ENCODE measurements around the gene BPIFB2. TPM values are rescaled to one million over a fixed set of nuclear protein-coding genes. Genes with fewer than 3 reads are reported as not detected.

The BPIFB2 gene
- polyA plus RNA-seq, 1 donor = not detected

- DNase-seq = no peak
- no peaks in the 10 kb centered on the region for H3K36me3 ChIP-seq (ENCODE audit: control insufficient read depth, insufficient read depth, low read length)
- H3K9me3 ChIP-seq (ENCODE audit: control insufficient read depth, low read depth, low read length) = no peaks in the 10 kb centered on the region
- no CpG with 5 or more reads among the region's 11 CpGs for WGBS (ENCODE audit: insufficient coverage, low lambda C conversion rate)
- H3K27me3 ChIP-seq (ENCODE audit: control insufficient read depth, insufficient read depth, low read length) = no peaks in the 10 kb centered on the region
- no peak overlapping the region for H3K27ac ChIP-seq (ENCODE audit: low read length)
- H3K4me3 ChIP-seq (ENCODE audit: low read length) = no peak overlapping the region
- H3K4me1 ChIP-seq (ENCODE audit: control insufficient read depth, insufficient read depth, low read length) = no peaks in the 10 kb centered on the region
Observed at GRCh38 chr20:32987044-32987825, 20.3 kb upstream of the BPIFB2 start.

- no peak for DNase-seq
- no CpG with 5 or more reads among the region's 16 CpGs for WGBS (ENCODE audit: insufficient coverage, low lambda C conversion rate)
- no peaks in the 10 kb centered on the region for H3K36me3 ChIP-seq (ENCODE audit: control insufficient read depth, insufficient read depth, low read length)
- H3K4me3 ChIP-seq (ENCODE audit: low read length) = no peak overlapping the region
- H3K27ac ChIP-seq (ENCODE audit: low read length) = no peak overlapping the region
- no peaks in the 10 kb centered on the region for H3K27me3 ChIP-seq (ENCODE audit: control insufficient read depth, insufficient read depth, low read length)
- H3K9me3 ChIP-seq (ENCODE audit: control insufficient read depth, low read depth, low read length) = no peaks in the 10 kb centered on the region
- no peaks in the 10 kb centered on the region for H3K4me1 ChIP-seq (ENCODE audit: control insufficient read depth, insufficient read depth, low read length)
Observed at GRCh38 chr20:32988008-32988407, 19.5 kb upstream of the BPIFB2 start.

GRCh38 chr20:32989507-32990283 lies 17.8 kb upstream of the BPIFB2 start:
- no peaks in the 10 kb centered on the region for H3K36me3 ChIP-seq (ENCODE audit: control insufficient read depth, insufficient read depth, low read length)
- no CpG with 5 or more reads among the region's 14 CpGs for WGBS (ENCODE audit: insufficient coverage, low lambda C conversion rate)
- H3K4me1 ChIP-seq (ENCODE audit: control insufficient read depth, insufficient read depth, low read length) = no peaks in the 10 kb centered on the region
- no peaks in the 10 kb centered on the region for H3K9me3 ChIP-seq (ENCODE audit: control insufficient read depth, low read depth, low read length)
- no peak for DNase-seq
- no peaks in the 10 kb centered on the region for H3K27me3 ChIP-seq (ENCODE audit: control insufficient read depth, insufficient read depth, low read length)
- H3K4me3 ChIP-seq (ENCODE audit: low read length) = no peak overlapping the region
- H3K27ac ChIP-seq (ENCODE audit: low read length) = no peak overlapping the region

- Histone ChIP-seq H3K27ac (ENCODE audit: low read length) (no peak overlapping the region), H3K4me1 (ENCODE audit: control insufficient read depth, insufficient read depth, low read length) (no peaks in the 10 kb centered on the region), H3K9me3 (ENCODE audit: control insufficient read depth, low read depth, low read length) (no peaks in the 10 kb centered on the region), H3K27me3 (ENCODE audit: control insufficient read depth, insufficient read depth, low read length) (no peaks in the 10 kb centered on the region), H3K4me3 (ENCODE audit: low read length) (no peak overlapping the region), H3K36me3 (ENCODE audit: control insufficient read depth, insufficient read depth, low read length) (no peaks in the 10 kb centered on the region)
- WGBS (ENCODE audit: insufficient coverage, low lambda C conversion rate) = no CpG with 5 or more reads among the region's 3 CpGs
- no peak for DNase-seq
Observed at GRCh38 chr20:32990426-32990825, 17.1 kb upstream of the BPIFB2 start.

GRCh38 chr20:32991383-32991782 lies 16.1 kb upstream of the BPIFB2 start:
- no peaks in the 10 kb centered on the region for H3K27me3 ChIP-seq (ENCODE audit: control insufficient read depth, insufficient read depth, low read length)
- WGBS (ENCODE audit: insufficient coverage, low lambda C conversion rate) = no CpG with 5 or more reads among the region's 3 CpGs
- no peaks in the 10 kb centered on the region for H3K36me3 ChIP-seq (ENCODE audit: control insufficient read depth, insufficient read depth, low read length)
- H3K9me3 ChIP-seq (ENCODE audit: control insufficient read depth, low read depth, low read length) = no peaks in the 10 kb centered on the region
- no peaks in the 10 kb centered on the region for H3K4me1 ChIP-seq (ENCODE audit: control insufficient read depth, insufficient read depth, low read length)
- no peak for DNase-seq
- H3K4me3 ChIP-seq (ENCODE audit: low read length) = no peak overlapping the region
- no peak overlapping the region for H3K27ac ChIP-seq (ENCODE audit: low read length)

GRCh38 chr20:32991792-32992641 lies 15.5 kb upstream of the BPIFB2 start:
- Histone ChIP-seq H3K36me3 (ENCODE audit: control insufficient read depth, insufficient read depth, low read length) (no peaks in the 10 kb centered on the region), H3K4me1 (ENCODE audit: control insufficient read depth, insufficient read depth, low read length) (no peaks in the 10 kb centered on the region), H3K4me3 (ENCODE audit: low read length) (no peak overlapping the region), H3K9me3 (ENCODE audit: control insufficient read depth, low read depth, low read length) (no peaks in the 10 kb centered on the region), H3K27ac (ENCODE audit: low read length) (no peak overlapping the region), H3K27me3 (ENCODE audit: control insufficient read depth, insufficient read depth, low read length) (no peaks in the 10 kb centered on the region)
- no peak for DNase-seq
- 80% methylated on average over 1 of the region's 8 CpGs for WGBS (ENCODE audit: insufficient coverage, low lambda C conversion rate)

- H3K27ac ChIP-seq (ENCODE audit: low read length) = no peak overlapping the region
- H3K4me3 ChIP-seq (ENCODE audit: low read length) = no peak overlapping the region
- H3K9me3 ChIP-seq (ENCODE audit: control insufficient read depth, low read depth, low read length) = no peaks in the 10 kb centered on the region
- WGBS (ENCODE audit: insufficient coverage, low lambda C conversion rate) = no CpG with 5 or more reads among the region's 8 CpGs
- H3K27me3 ChIP-seq (ENCODE audit: control insufficient read depth, insufficient read depth, low read length) = no peaks in the 10 kb centered on the region
- H3K36me3 ChIP-seq (ENCODE audit: control insufficient read depth, insufficient read depth, low read length) = no peaks in the 10 kb centered on the region
- no peaks in the 10 kb centered on the region for H3K4me1 ChIP-seq (ENCODE audit: control insufficient read depth, insufficient read depth, low read length)
- DNase-seq = no peak
Observed at GRCh38 chr20:32993496-32994050, 13.9 kb upstream of the BPIFB2 start.

GRCh38 chr20:32995802-32996201 lies 11.7 kb upstream of the BPIFB2 start:
- no peak for DNase-seq
- Histone ChIP-seq H3K27ac (ENCODE audit: low read length) (no peak overlapping the region), H3K27me3 (ENCODE audit: control insufficient read depth, insufficient read depth, low read length) (no peaks in the 10 kb centered on the region), H3K9me3 (ENCODE audit: control insufficient read depth, low read depth, low read length) (no peaks in the 10 kb centered on the region), H3K4me1 (ENCODE audit: control insufficient read depth, insufficient read depth, low read length) (no peaks in the 10 kb centered on the region), H3K4me3 (ENCODE audit: low read length) (no peak overlapping the region), H3K36me3 (ENCODE audit: control insufficient read depth, insufficient read depth, low read length) (no peaks in the 10 kb centered on the region)

- Histone ChIP-seq H3K4me1 (ENCODE audit: control insufficient read depth, insufficient read depth, low read length) (no peaks in the 10 kb centered on the region), H3K9me3 (ENCODE audit: control insufficient read depth, low read depth, low read length) (no peaks in the 10 kb centered on the region), H3K36me3 (ENCODE audit: control insufficient read depth, insufficient read depth, low read length) (no peaks in the 10 kb centered on the region), H3K27ac (ENCODE audit: low read length) (no peak overlapping the region), H3K4me3 (ENCODE audit: low read length) (no peak overlapping the region), H3K27me3 (ENCODE audit: control insufficient read depth, insufficient read depth, low read length) (peaks cover 3% of the 10 kb centered on the region)
- no peak for DNase-seq
- 100% methylated on average over 2 of the region's 2 CpGs for WGBS (ENCODE audit: insufficient coverage, low lambda C conversion rate)
Observed at GRCh38 chr20:32997431-32997830, 10.1 kb upstream of the BPIFB2 start.

GRCh38 chr20:32999603-33000250 lies 7.8 kb upstream of the BPIFB2 start:
- no peak for DNase-seq

More at GRCh38 chr20:32999603-33000250, 7.8 kb upstream of the BPIFB2 start:
- Histone ChIP-seq H3K9me3 (ENCODE audit: control insufficient read depth, low read depth, low read length) (no peaks in the 10 kb centered on the region), H3K27me3 (ENCODE audit: control insufficient read depth, insufficient read depth, low read length) (peaks cover 3% of the 10 kb centered on the region), H3K4me3 (ENCODE audit: low read length) (no peak overlapping the region), H3K4me1 (ENCODE audit: control insufficient read depth, insufficient read depth, low read length) (no peaks in the 10 kb centered on the region), H3K27ac (ENCODE audit: low read length) (no peak overlapping the region), H3K36me3 (ENCODE audit: control insufficient read depth, insufficient read depth, low read length) (no peaks in the 10 kb centered on the region)
- 100% methylated on average over 2 of the region's 9 CpGs for WGBS (ENCODE audit: insufficient coverage, low lambda C conversion rate)
